Psoas muscle (tissue), 8 donors: ENCODE measurements around the gene NAMPT. TPM values are rescaled to one million over a fixed set of nuclear protein-coding genes. Genes with fewer than 3 reads are reported as not detected.

Experiments used
- ATAC-seq, 4 donors: fragments of 200-7000 bp; cut with Tn5 transposase; one replicate each; pipeline ENCODE4 v1.9.1; 2020; ENCODE audit warnings: moderate library complexity in 3 of 4, mild to moderate bottlenecking in 2 of 4
- DNase-seq, 2 donors: peaks; one replicate each; pipeline ENCODE4 v3.0.0-alpha.2; 2020
- H3K27ac ChIP-seq: fragments of 200-600 bp; one replicate; pipeline ENCODE4 v1.8.0; 2022
- H3K27me3 ChIP-seq, 3 donors: fragments of 200-600 bp in 1 of 3; one replicate each; pipeline versions ENCODE4 v1.6.1 to v1.8.0; 2013 to 2022; ENCODE audit warnings: low read length in 2 of 3, mild to moderate bottlenecking in 2 of 3, moderate library complexity in 1 of 3; ENCODE audit not compliant: insufficient read depth in 3 of 3
- H3K36me3 ChIP-seq, 2 donors: fragments of 200-600 bp in 1 of 2; one replicate each; pipeline versions ENCODE4 v1.6.1 to v1.8.0; 2013 to 2022; ENCODE audit warnings: low read depth in 1 of 2, mild to moderate bottlenecking in 1 of 2, moderate library complexity in 1 of 2; ENCODE audit not compliant: insufficient read depth in 1 of 2
- H3K4me1 ChIP-seq: fragments of 200-600 bp; one replicate; pipeline ENCODE4 v1.8.0; 2022
- H3K4me3 ChIP-seq: fragments of 200-600 bp; one replicate; pipeline ENCODE4 v1.8.0; 2022; ENCODE audit warnings: mild to moderate bottlenecking
- H3K9me3 ChIP-seq: fragments of 200-600 bp; one replicate; pipeline ENCODE4 v1.8.0; 2022
- CTCF ChIP-seq: fragments of 200-600 bp; IDR thresholded peaks from one replicate; pipeline ENCODE4 v1.8.0; 2022; ENCODE audit warnings: antibody characterized with exemption
- WGBS, 3 donors: extraction: QIAGEN DNeasy Blood & Tissue Kit; methylation state at CpG; one replicate each; pipeline versions ENCODE4 v1.1.6 to v1.1.7; 2013; 5-methylcytosine and 5-hydroxymethylcytosine counted together
- intact Hi-C, 2 donors: fragments of 100-400 bp; cut with DNase I; formaldehyde crosslinking; loops; one replicate each; pipeline versions ENCODE4 v1.11.0 to v1.14.2; 2022
- polyA plus RNA-seq, 3 donors: library from polyadenylated mRNA; stranded (reverse); fragments of 200-250 nt; gene quantifications; one replicate each; pipeline ENCODE4 v1.2.3, GENCODE V29; 2013
- total RNA-seq, 4 donors: library from RNA; stranded (reverse); fragmentation: NEBNext Ultra II Directional in 2 of 4; extraction: Animal tissue kit (Norgen Biotek cat#: 25700) in 2 of 4; gene quantifications; one replicate each; pipeline versions ENCODE4 v1.2.1 to v1.2.4, GENCODE V29; 2021 to 2023
- donor health status: healthy with polysubstance abuse.
- donor health status: DM: no; HTN: no; CAD: no; lungs with moderate emphysema.
- donor health status: Bipolar disorder and iron deficiency.
- donor health status: healthy.
- donor health status: DM: yes; HTN: yes; CAD: no.
- donor health status: DM: no; HTN: no; CAD: no.
- donor health status: DM: no; HTN: no; CAD: no.
- donor health status: DM: yes; HTN: yes; CAD: no.

The NAMPT gene
- total and polyA plus RNA-seq, 7 donors, result 57.2 to 401 (median 130) TPM

- no peaks in the 10 kb centered on the region for H3K36me3 ChIP-seq
- no peaks in the 10 kb centered on the region for H3K9me3 ChIP-seq
- no peaks in the 10 kb centered on the region for H3K27me3 ChIP-seq
- peaks cover 2% of the 10 kb centered on the region for H3K4me1 ChIP-seq
- TF ChIP-seq CTCF, result no peak
- no peak overlapping the region for H3K27ac ChIP-seq
- WGBS, 3 donors, result 57 to 69% (median 63%) methylated on average over 7 of the region's 7 CpGs
- intact Hi-C loops, result no loop called here
- peak; percentile 59 to 97 (median 80) for ATAC-seq
- H3K4me3 ChIP-seq, result no peak overlapping the region
- DNase-seq, result peak in 1 of 2 donors; percentile 19
Observed at GRCh38 chr7:106206826-106207541, 77.8 kb downstream of the NAMPT start.

GRCh38 chr7:106205621-106206222 lies 79.1 kb downstream of the NAMPT start:
- no peak for TF ChIP-seq CTCF
- DNase-seq (no peak), ATAC-seq (no peak)
- peaks cover 5% of the 10 kb centered on the region for H3K4me1 ChIP-seq
- H3K36me3 ChIP-seq, result no peaks in the 10 kb centered on the region
- H3K4me3 ChIP-seq, result no peak overlapping the region
- H3K27ac ChIP-seq, result no peak overlapping the region
- H3K9me3 ChIP-seq, result no peaks in the 10 kb centered on the region
- no peaks in the 10 kb centered on the region for H3K27me3 ChIP-seq
- 52 to 60% (median 57%) methylated on average over 3 of the region's 3 CpGs for WGBS, 3 donors
- intact Hi-C loops, result no loop called here

- 67 to 70% (median 68%) methylated on average over 1 of the region's 1 CpG for WGBS, 3 donors
- H3K4me1 ChIP-seq, result peaks cover 5% of the 10 kb centered on the region
- no peaks in the 10 kb centered on the region for H3K27me3 ChIP-seq
- intact Hi-C loops, result no loop called here
- no peak overlapping the region for H3K27ac ChIP-seq
- TF ChIP-seq CTCF, result no peak
- H3K4me3 ChIP-seq, result no peak overlapping the region
- DNase-seq, result no peak
- no peaks in the 10 kb centered on the region for H3K9me3 ChIP-seq
- no peak for ATAC-seq
- no peaks in the 10 kb centered on the region for H3K36me3 ChIP-seq
Observed at GRCh38 chr7:106203473-106203872, 81.3 kb downstream of the NAMPT start.

- Histone ChIP-seq H3K27me3 (no peaks in the 10 kb centered on the region), H3K27ac (no peak overlapping the region)
- 57 to 74% (median 71%) methylated on average over 3 of the region's 3 CpGs for WGBS, 3 donors
Observed at GRCh38 chr7:106201164-106201563, 83.6 kb downstream of the NAMPT start.

More at GRCh38 chr7:106201164-106201563, 83.6 kb downstream of the NAMPT start:
- peaks cover 3% of the 10 kb centered on the region for H3K4me1 ChIP-seq
- H3K36me3 ChIP-seq, result no peaks in the 10 kb centered on the region
- H3K4me3 ChIP-seq, result no peak overlapping the region
- no peaks in the 10 kb centered on the region for H3K9me3 ChIP-seq
- ATAC-seq (no peak), DNase-seq (no peak)
- no peak for TF ChIP-seq CTCF
- intact Hi-C loops, result no loop called here
